GM21786 (cell line): ENCODE results near the gene IFT81.
"Not testable (repeated sequence)": the region's sequence is repeated elsewhere in the genome, so short reads cannot be mapped to it uniquely, and the experiment has no call there.

Experiments
- ATAC-seq: cut with Tn5 transposase; IDR thresholded peaks from one replicate; pipeline ENCODE4 v1.9.1; 2021; ENCODE audit not compliant: unreplicated experiment

IFT81 gene

GRCh38 chr12:110244372-110244771 is 120.2 kb downstream of the IFT81 start:
- no peak for ATAC-seq

- ATAC-seq: no peak
Observed at GRCh38 chr12:110244829-110245228, 120.7 kb downstream of the IFT81 start.

- no peak for ATAC-seq
Observed at GRCh38 chr12:110245369-110245772, 121.2 kb downstream of the IFT81 start.

GRCh38 chr12:110246636-110247339 is 122.6 kb downstream of the IFT81 start:
- no peak for ATAC-seq

- no peak for ATAC-seq
Observed at GRCh38 chr12:110247340-110248095, 123.4 kb downstream of the IFT81 start.

- no peak for ATAC-seq
Observed at GRCh38 chr12:110248096-110248447, 123.9 kb downstream of the IFT81 start.

- ATAC-seq: no peak
Observed at GRCh38 chr12:110249105-110249504, 124.9 kb downstream of the IFT81 start.

GRCh38 chr12:110249716-110250225 is 125.6 kb downstream of the IFT81 start:
- no peak for ATAC-seq

GRCh38 chr12:110251381-110251780 is 127.2 kb downstream of the IFT81 start:
- ATAC-seq: no peak

GRCh38 chr12:110252716-110253115 is 128.6 kb downstream of the IFT81 start:
- ATAC-seq: no peak

- ATAC-seq: no peak
Observed at GRCh38 chr12:110253176-110253575, 129.0 kb downstream of the IFT81 start.

- no peak for ATAC-seq
Observed at GRCh38 chr12:110254971-110255540, 130.9 kb downstream of the IFT81 start.

- ATAC-seq: not testable (repeated sequence)
Observed at GRCh38 chr12:110255890-110256456, 131.8 kb downstream of the IFT81 start.

GRCh38 chr12:110256780-110257431 is 132.7 kb downstream of the IFT81 start:
- ATAC-seq: no peak

- ATAC-seq: no peak
Observed at GRCh38 chr12:110258466-110258865, 134.3 kb downstream of the IFT81 start.

- ATAC-seq: no peak
Observed at GRCh38 chr12:110262442-110263388, 138.6 kb downstream of the IFT81 start.

- no peak for ATAC-seq
Observed at GRCh38 chr12:110266381-110266960, 142.3 kb downstream of the IFT81 start.

GRCh38 chr12:110266980-110267620 is 142.9 kb downstream of the IFT81 start:
- ATAC-seq: no peak
